Glutamatergic neuron (in vitro differentiated cells): ENCODE measurements around the gene PCDH9. TPM values are rescaled to one million over a fixed set of nuclear protein-coding genes. Genes with fewer than 3 reads are reported as not detected.

Experiments
- DNase-seq: peaks from one replicate; pipeline ENCODE4 v3.0.0; 2022
- H3K27ac Mint-ChIP-seq: one replicate; pipeline ENCODE4 v1.8.0; 2020; ENCODE audit warnings: mild to moderate bottlenecking, mixed read lengths, inconsistent platforms; ENCODE audit not compliant: unreplicated experiment
- H3K27me3 Mint-ChIP-seq: one replicate; pipeline ENCODE4 v1.8.0; 2020; ENCODE audit warnings: mild to moderate bottlenecking, moderate library complexity, mixed read lengths, inconsistent platforms; ENCODE audit not compliant: unreplicated experiment
- H3K36me3 Mint-ChIP-seq: one replicate; pipeline ENCODE4 v1.8.0; 2020; ENCODE audit warnings: mild to moderate bottlenecking, mixed read lengths, inconsistent platforms; ENCODE audit not compliant: unreplicated experiment
- H3K4me1 Mint-ChIP-seq: one replicate; pipeline ENCODE4 v1.8.0; 2020; ENCODE audit warnings: mild to moderate bottlenecking, low read depth, mixed read lengths, inconsistent platforms; ENCODE audit not compliant: unreplicated experiment
- H3K4me3 Mint-ChIP-seq: one replicate; pipeline ENCODE4 v1.8.0; 2020; ENCODE audit warnings: mild to moderate bottlenecking, mixed read lengths, inconsistent platforms; ENCODE audit not compliant: unreplicated experiment
- H3K9me3 Mint-ChIP-seq: one replicate; pipeline ENCODE4 v1.8.0; 2020; ENCODE audit warnings: mild to moderate bottlenecking, moderate library complexity, mixed read lengths, inconsistent platforms; ENCODE audit not compliant: unreplicated experiment
- CTCF ChIP-seq: fragments of 200-600 bp; sonication (generic); IDR thresholded peaks from one replicate; pipeline ENCODE4 v1.5.0; 2021; ENCODE audit not compliant: partially characterized antibody, unreplicated experiment
- total RNA-seq: library from RNA; stranded (reverse); fragmentation: NEBNext Ultra II Directional; extraction: Animal tissue kit (Norgen Biotek cat#: 25700); gene quantifications from one replicate; pipeline ENCODE4 v1.2.1, GENCODE V29; 2021; ENCODE audit not compliant: unreplicated experiment

The PCDH9 gene
- total RNA-seq, 1 donor from 2014 or later, result 43.3 TPM

GRCh38 chr13:66693656-66694055 lies 536.5 kb downstream of the PCDH9 start:
- H3K36me3 Mint-ChIP-seq, result no peaks in the 10 kb centered on the region
- H3K27ac Mint-ChIP-seq, result peak overlapping the region; percentile 29
- no peak overlapping the region for H3K4me3 Mint-ChIP-seq
- DNase-seq, result no peak
- H3K9me3 Mint-ChIP-seq, result no peaks in the 10 kb centered on the region
- H3K27me3 Mint-ChIP-seq, result no peaks in the 10 kb centered on the region
- no peak for TF ChIP-seq CTCF
- H3K4me1 Mint-ChIP-seq, result peaks cover 16% of the 10 kb centered on the region

- Mint-ChIP-seq H3K27me3 (no peaks in the 10 kb centered on the region), H3K27ac (no peak overlapping the region), H3K9me3 (no peaks in the 10 kb centered on the region), H3K4me1 (peaks cover 16% of the 10 kb centered on the region), H3K4me3 (no peak overlapping the region), H3K36me3 (no peaks in the 10 kb centered on the region)
- no peak for TF ChIP-seq CTCF
- DNase-seq, result no peak
These were observed 539.0 kb downstream of the PCDH9 start for GRCh38 chr13:66691149-66691548.

GRCh38 chr13:66689628-66690027 lies 540.5 kb downstream of the PCDH9 start:
- Mint-ChIP-seq H3K27ac (peak overlapping the region; percentile 67), H3K36me3 (peaks cover 11% of the 10 kb centered on the region), H3K9me3 (peaks cover 2% of the 10 kb centered on the region), H3K4me3 (no peak overlapping the region), H3K4me1 (peaks cover 16% of the 10 kb centered on the region), H3K27me3 (no peaks in the 10 kb centered on the region)
- TF ChIP-seq CTCF, result no peak
- no peak for DNase-seq

- TF ChIP-seq CTCF, result peak; percentile 24
- DNase-seq, result no peak
- H3K9me3 Mint-ChIP-seq, result peaks cover 2% of the 10 kb centered on the region
- H3K36me3 Mint-ChIP-seq, result peaks cover 14% of the 10 kb centered on the region
- H3K4me3 Mint-ChIP-seq, result no peak overlapping the region
- no peaks in the 10 kb centered on the region for H3K27me3 Mint-ChIP-seq
- peaks cover 14% of the 10 kb centered on the region for H3K4me1 Mint-ChIP-seq
- H3K27ac Mint-ChIP-seq, result peak overlapping the region; percentile 67
These were observed 541.0 kb downstream of the PCDH9 start for GRCh38 chr13:66689037-66689619.

GRCh38 chr13:66681403-66681802 lies 548.7 kb downstream of the PCDH9 start:
- H3K27ac Mint-ChIP-seq, result no peak overlapping the region
- peaks cover 2% of the 10 kb centered on the region for H3K27me3 Mint-ChIP-seq
- peaks cover 2% of the 10 kb centered on the region for H3K9me3 Mint-ChIP-seq
- peaks cover 3% of the 10 kb centered on the region for H3K4me1 Mint-ChIP-seq
- no peak for TF ChIP-seq CTCF
- H3K36me3 Mint-ChIP-seq, result peaks cover 14% of the 10 kb centered on the region
- no peak overlapping the region for H3K4me3 Mint-ChIP-seq
- DNase-seq, result no peak
